Fibroblast of mammary gland (primary cell): Measurements from ENCODE around the gene GALK1.

Experiments used
- DNase-seq: peaks from one replicate; pipeline ENCODE4 v3.0.0-alpha.2; 2010; ENCODE audit warnings: low read depth
- H3K4me3 ChIP-seq: 2 replicates; pipeline ENCODE4 v1.5.1; 2011; ENCODE audit warnings: low read depth, mild to moderate bottlenecking, low read length, moderate library complexity; ENCODE audit not compliant: control insufficient read depth
- TF ChIP-seq, protein P1 (sequence below): conservative IDR thresholded peaks from 2 replicates; pipeline ENCODE4 v1.5.1; 2011; ENCODE audit warnings: low read depth, low read length, inconsistent platforms; ENCODE audit not compliant: control insufficient read depth, insufficient read depth

The GALK1 gene

DNA sequence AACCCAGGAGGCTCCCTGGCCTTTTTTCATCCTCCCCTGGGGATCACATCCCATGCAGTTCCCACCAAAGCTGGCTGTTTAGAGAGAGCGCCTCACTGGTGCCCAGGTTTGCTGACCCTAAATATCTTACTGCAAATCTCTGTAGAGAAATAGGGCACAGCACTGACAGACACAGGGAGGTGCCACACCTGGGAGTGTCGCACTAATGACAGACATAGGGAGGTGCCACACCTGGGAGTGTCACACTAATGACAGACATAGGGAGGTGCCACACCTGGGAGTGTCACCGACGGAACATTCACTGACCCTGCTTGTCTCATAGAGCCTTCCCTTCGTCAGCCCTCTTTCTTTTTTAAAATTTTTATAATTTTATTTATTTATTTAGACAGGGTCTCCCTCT is 45.2 kb upstream of the GALK1 start:
- H3K4me3 ChIP-seq = no peak overlapping the region
- TF ChIP-seq, protein P1, sequence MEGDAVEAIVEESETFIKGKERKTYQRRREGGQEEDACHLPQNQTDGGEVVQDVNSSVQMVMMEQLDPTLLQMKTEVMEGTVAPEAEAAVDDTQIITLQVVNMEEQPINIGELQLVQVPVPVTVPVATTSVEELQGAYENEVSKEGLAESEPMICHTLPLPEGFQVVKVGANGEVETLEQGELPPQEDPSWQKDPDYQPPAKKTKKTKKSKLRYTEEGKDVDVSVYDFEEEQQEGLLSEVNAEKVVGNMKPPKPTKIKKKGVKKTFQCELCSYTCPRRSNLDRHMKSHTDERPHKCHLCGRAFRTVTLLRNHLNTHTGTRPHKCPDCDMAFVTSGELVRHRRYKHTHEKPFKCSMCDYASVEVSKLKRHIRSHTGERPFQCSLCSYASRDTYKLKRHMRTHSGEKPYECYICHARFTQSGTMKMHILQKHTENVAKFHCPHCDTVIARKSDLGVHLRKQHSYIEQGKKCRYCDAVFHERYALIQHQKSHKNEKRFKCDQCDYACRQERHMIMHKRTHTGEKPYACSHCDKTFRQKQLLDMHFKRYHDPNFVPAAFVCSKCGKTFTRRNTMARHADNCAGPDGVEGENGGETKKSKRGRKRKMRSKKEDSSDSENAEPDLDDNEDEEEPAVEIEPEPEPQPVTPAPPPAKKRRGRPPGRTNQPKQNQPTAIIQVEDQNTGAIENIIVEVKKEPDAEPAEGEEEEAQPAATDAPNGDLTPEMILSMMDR = no peak
- DNase-seq = no peak

DNA sequence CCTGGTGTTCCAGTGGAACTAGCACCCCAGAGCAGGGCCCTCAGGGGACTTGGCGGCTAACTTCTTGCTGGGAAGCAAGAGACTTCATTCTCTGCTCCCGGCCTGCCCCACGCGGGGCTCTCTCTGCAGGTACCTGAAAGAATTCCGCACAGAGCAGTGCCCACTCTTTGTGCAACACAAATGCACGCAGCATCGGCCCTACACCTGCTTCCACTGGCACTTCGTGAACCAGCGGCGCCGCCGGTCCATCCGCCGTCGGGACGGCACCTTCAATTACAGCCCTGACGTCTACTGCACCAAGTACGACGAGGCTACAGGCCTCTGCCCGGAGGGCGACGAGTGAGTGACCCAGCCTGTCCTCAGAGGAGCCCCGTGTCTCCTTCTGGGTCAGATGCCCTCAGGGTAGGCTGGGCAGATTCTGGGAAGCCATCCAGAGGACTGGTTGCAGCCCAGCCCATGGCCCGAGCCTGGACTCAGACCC is 44.7 kb upstream of the GALK1 start:
- H3K4me3 ChIP-seq = no peak overlapping the region
- DNase-seq = no peak
- TF ChIP-seq, protein P1 = no peak

DNA sequence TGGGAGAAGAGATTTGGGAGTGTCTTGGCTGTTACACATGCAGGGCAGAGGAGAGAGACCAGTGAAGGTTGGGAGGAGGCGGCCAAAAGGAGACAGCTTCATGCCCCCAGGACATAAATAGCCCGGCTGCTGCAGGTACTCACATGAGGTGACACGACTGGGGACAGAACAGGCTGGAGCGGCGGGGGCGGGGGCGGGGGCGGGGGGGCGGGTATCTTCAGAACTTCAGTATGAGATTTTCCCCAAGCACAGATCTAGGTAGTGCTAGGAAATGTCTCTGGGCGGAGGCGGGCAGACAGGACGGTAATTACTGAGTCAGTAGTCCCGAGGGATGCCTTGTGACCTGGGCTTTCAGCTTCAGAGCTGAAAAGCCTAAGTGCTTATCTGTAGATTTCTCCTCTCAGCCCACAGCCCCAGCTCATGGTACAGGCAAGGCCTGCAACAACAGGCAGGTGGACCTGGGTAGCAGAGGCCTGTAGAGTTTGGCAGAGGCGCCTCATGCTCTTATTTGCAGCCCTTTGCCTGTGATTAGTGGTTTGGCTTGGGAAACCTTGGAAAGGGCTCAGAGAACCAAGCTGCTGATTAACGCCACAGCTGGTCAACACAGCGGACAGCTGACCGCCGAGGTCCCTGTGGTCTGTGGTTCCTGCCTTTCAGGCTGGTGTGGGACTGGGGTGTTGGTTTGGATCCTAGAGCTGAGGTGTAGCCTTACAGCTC is 44.1 kb upstream of the GALK1 start:
- DNase-seq = peak; percentile 93
- H3K4me3 ChIP-seq = no peak overlapping the region
- TF ChIP-seq, protein P1 = no peak

DNA sequence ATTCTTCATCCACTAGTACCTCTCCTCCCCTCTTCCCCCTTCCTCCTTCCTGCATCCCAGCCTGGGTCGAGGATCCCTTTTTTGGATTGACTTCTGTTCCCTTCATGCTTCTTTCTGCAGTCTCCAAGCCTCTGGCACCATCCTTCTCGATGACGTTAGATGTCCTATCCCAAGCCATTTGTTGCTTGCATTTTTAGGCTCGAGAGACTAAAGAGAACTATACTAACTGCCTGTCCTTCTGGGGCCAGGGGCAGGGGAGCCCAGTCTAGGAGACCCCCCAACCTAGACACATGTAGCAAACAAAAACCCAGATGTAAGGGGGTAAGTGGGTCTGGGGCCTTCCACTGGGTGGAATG is 43.5 kb upstream of the GALK1 start:
- TF ChIP-seq, protein P1 = no peak
- no peak overlapping the region for H3K4me3 ChIP-seq
- DNase-seq = peak; percentile 17

DNA sequence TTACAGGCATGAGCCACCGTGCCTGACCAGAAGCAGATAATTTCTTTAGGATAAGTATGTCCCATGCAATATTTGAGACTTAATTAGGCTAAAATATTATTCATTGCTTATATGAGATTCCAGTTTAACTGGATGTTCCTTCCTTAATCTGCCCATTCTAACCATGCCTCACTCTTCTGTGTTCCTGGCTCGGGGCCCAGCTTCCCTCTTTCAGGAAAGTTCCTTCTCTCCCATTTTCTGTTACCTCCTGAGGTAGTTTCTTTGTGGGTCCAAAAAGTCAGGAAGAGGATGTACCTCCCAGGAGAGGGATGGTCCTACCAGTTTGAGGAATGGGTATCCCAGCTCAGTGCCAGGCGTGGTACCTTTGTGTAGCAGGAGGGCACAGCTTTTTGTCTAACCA is 42.9 kb upstream of the GALK1 start:
- H3K4me3 ChIP-seq = no peak overlapping the region
- TF ChIP-seq, protein P1 = no peak
- DNase-seq = no peak

DNA sequence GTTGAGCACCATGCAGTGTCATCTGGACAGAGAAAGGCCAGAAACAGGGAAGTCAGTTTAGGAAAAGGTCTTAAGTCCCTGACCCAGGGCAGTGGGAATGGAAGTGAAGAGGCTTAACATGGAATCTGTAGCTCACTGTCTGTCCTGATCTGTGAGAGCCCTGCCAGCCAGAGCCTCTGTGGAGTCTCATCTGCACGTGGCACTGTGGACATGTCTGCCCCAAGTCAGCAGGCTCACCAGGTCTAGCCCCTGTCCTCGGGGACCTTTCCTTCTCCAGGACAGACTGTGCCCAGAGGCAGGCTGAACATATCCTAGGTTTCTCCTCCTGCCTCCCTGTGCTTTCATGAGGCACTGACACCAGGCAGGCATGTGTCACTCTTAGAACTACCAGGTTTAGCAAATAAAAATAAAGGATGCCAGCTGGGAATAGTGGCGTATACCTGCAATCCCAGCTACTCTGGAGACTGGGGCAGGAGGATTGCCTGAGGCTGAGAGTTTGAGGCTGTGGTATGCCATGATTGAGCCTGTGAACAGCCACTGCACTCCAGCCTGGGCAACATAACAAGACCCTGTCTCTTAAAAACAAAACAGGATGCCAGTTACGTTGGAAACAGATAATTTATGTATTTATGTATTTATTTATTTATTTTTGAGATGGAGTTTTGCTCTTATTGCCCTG is 42.0 kb upstream of the GALK1 start:
- no peak for DNase-seq
- TF ChIP-seq, protein P1 = no peak
- no peak overlapping the region for H3K4me3 ChIP-seq

DNA sequence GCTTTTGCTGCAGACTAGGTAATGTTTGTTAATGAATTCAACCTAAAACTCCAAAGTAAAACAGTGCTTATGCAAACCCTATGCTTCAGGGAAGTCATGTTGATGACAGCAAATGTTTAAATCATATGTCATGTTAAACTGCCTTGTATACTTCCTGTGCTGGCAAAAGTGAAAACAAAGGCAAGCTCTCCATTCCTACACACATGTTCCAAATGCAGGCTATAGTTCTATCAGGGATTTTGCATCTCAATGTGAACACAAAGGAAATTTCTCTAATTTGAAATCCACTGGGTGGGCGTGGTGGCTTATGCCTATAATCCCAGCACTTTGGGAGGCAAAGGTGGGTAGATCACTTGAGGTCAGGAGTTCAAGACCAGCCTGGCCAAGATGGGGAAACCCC is 38.9 kb upstream of the GALK1 start:
- H3K4me3 ChIP-seq = no peak overlapping the region
- no peak for DNase-seq
- TF ChIP-seq, protein P1 = no peak
